GM23248 (cell line): ENCODE results near the gene MPV17L2.

Experiments used
- EZH2 ChIP-seq: fragments of 200-600 bp; sonication (generic); IDR thresholded peaks from 2 replicates; pipeline ENCODE4 v1.6.1; 2018; ENCODE audit warnings: antibody characterized with exemption, mild to moderate bottlenecking; ENCODE audit not compliant: insufficient read depth, poor library complexity, severe bottlenecking
- EZH2phosphoT487 ChIP-seq: fragments of 200-600 bp; sonication (generic); IDR thresholded peaks from 2 replicates; pipeline ENCODE4 v1.6.1; 2018; ENCODE audit warnings: antibody characterized with exemption, moderate library complexity, mild to moderate bottlenecking, low read depth; ENCODE audit not compliant: insufficient read depth

DNA sequence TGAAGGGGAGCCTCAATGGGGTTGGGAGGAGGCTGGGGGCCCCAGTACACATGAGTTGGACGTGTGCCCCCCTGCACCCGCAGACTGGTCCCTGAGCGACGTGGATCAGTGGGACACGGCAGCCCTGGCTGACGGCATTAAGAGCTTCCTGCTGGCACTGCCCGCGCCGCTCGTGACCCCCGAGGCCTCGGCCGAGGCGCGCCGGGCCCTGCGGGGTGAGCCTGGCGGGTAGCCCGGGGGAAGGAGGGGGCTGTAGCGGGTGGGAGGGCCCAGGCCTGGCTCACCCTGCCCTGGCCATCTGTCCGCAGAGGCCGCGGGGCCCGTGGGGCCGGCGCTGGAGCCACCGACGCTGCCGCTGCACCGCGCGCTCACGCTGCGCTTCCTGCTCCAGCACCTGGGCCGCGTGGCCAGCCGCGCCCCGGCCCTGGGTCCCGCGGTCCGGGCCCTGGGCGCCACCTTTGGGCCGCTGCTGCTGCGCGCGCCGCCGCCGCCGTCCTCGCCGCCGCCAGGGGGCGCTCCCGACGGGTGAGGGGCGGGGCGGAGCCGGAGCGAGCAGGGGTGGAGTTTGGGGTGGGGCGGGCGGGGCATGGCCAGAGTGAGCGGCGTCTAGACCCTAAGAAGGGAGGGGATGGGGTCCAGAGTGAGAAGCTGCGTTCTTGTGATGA is 31.9 kb upstream of the MPV17L2 start:
- TF ChIP-seq EZH2phosphoT487 (no peak), EZH2 (no peak)
